ENCODE results near the gene DSCAM. TPM values are rescaled to one million over a fixed set of nuclear protein-coding genes. Genes with fewer than 3 reads are reported as not detected.

The DSCAM gene
- total RNA-seq, 1 donor from 2014 or later, result not detected

GRCh38 chr21:40512590-40512989 lies 334.4 kb downstream of the DSCAM start:
- DNase-seq (ENCODE audit: extremely low spot score in 2 of 2), result no peak
- TF ChIP-seq, protein P1, sequence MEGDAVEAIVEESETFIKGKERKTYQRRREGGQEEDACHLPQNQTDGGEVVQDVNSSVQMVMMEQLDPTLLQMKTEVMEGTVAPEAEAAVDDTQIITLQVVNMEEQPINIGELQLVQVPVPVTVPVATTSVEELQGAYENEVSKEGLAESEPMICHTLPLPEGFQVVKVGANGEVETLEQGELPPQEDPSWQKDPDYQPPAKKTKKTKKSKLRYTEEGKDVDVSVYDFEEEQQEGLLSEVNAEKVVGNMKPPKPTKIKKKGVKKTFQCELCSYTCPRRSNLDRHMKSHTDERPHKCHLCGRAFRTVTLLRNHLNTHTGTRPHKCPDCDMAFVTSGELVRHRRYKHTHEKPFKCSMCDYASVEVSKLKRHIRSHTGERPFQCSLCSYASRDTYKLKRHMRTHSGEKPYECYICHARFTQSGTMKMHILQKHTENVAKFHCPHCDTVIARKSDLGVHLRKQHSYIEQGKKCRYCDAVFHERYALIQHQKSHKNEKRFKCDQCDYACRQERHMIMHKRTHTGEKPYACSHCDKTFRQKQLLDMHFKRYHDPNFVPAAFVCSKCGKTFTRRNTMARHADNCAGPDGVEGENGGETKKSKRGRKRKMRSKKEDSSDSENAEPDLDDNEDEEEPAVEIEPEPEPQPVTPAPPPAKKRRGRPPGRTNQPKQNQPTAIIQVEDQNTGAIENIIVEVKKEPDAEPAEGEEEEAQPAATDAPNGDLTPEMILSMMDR (IDR thresholded peaks at IDR 0.05), result no peak
- TF ChIP-seq POLR2AphosphoS5 (IDR thresholded peaks at IDR 0.05; ENCODE audit: insufficient read depth in 1 of 2, low read depth in 1 of 2) (no peak), POLR2A (IDR thresholded peaks at IDR 0.05) (no peak)
- Histone ChIP-seq H3K36me3 (no peaks in the 10 kb centered on the region), H3K27me3 (no peaks in the 10 kb centered on the region), H3K27ac (no peak overlapping the region), H3K4me3 (no peak overlapping the region), H3K4me1 (no peaks in the 10 kb centered on the region), H3K9me3 (no peaks in the 10 kb centered on the region)
- intact Hi-C loops (cut with DNase I), result no loop called here

- intact Hi-C loops (cut with DNase I), result no loop called here
- H3K4me3 ChIP-seq, result no peak overlapping the region
- DNase-seq (ENCODE audit: extremely low spot score in 2 of 2), result no peak
- no peak overlapping the region for H3K27ac ChIP-seq
- no peaks in the 10 kb centered on the region for H3K36me3 ChIP-seq
- H3K9me3 ChIP-seq, result no peaks in the 10 kb centered on the region
- H3K27me3 ChIP-seq, result no peaks in the 10 kb centered on the region
- no peak for TF ChIP-seq POLR2AphosphoS5 (IDR thresholded peaks at IDR 0.05; ENCODE audit: insufficient read depth in 1 of 2, low read depth in 1 of 2)
- no peak for TF ChIP-seq POLR2A (IDR thresholded peaks at IDR 0.05)
- TF ChIP-seq, protein P1 (IDR thresholded peaks at IDR 0.05), result no peak
- H3K4me1 ChIP-seq, result no peaks in the 10 kb centered on the region
Observed at GRCh38 chr21:40507978-40508377, 339.0 kb downstream of the DSCAM start.

DNA sequence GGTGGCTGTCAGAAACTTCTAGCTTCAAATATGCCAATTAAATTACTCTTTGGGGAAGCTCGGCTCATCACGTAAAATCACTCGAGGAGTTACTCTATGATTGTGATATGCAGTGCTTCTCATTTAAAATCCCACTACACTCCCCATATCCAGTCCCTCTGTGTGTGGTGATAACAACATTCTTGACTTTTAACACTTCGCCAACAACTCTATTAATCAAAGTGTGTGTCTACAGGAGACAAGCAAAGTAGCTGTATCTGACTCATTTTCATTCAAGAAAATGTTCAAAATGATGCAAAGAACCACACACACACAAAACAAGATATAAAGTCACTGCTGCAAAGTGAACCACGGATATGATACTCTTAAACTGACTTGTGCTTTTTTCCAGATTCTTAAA lies 341.3 kb downstream of the DSCAM start:
- H3K4me1 ChIP-seq, result no peaks in the 10 kb centered on the region
- H3K9me3 ChIP-seq, result no peaks in the 10 kb centered on the region
- no peak for DNase-seq (ENCODE audit: extremely low spot score in 2 of 2)
- TF ChIP-seq POLR2AphosphoS5 (IDR thresholded peaks at IDR 0.05; ENCODE audit: insufficient read depth in 1 of 2, low read depth in 1 of 2) (no peak), POLR2A (IDR thresholded peaks at IDR 0.05) (no peak)
- TF ChIP-seq, protein P1 (IDR thresholded peaks at IDR 0.05), result no peak
- no peak overlapping the region for H3K4me3 ChIP-seq
- intact Hi-C loops (cut with DNase I), result no loop called here
- H3K36me3 ChIP-seq, result no peaks in the 10 kb centered on the region
- no peak overlapping the region for H3K27ac ChIP-seq
- no peaks in the 10 kb centered on the region for H3K27me3 ChIP-seq

- intact Hi-C loops (cut with DNase I), result no loop called here
- no peak overlapping the region for H3K4me3 ChIP-seq
- TF ChIP-seq, protein P1 (IDR thresholded peaks at IDR 0.05), result no peak
- no peak for TF ChIP-seq POLR2AphosphoS5 (IDR thresholded peaks at IDR 0.05; ENCODE audit: insufficient read depth in 1 of 2, low read depth in 1 of 2)
- no peak for TF ChIP-seq POLR2A (IDR thresholded peaks at IDR 0.05)
Observed at GRCh38 chr21:40505244-40505643, 341.7 kb downstream of the DSCAM start.

DNA sequence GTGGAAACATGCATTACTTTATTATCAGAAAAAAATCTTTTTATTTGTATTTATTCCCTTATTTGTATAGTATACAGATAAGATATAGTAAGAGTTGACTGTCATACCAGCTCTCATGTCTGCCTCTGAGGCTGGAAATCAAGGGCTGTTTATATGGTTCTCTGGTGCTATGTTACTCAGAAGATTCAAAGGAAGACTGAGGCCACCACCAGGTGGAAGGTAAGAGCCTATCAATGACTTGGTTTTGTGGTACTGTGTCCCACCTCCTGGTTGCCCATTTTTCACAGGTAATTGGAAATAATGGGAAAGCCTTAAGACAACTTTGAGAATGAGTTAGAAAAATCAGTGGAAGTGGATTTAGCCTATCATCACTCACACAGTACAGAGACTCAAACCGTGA lies 342.1 kb downstream of the DSCAM start:
- Histone ChIP-seq H3K4me1 (no peaks in the 10 kb centered on the region), H3K36me3 (no peaks in the 10 kb centered on the region), H3K27me3 (no peaks in the 10 kb centered on the region), H3K9me3 (no peaks in the 10 kb centered on the region), H3K4me3 (no peak overlapping the region), H3K27ac (no peak overlapping the region)
- TF ChIP-seq, protein P1 (IDR thresholded peaks at IDR 0.05), result no peak
- TF ChIP-seq POLR2A (IDR thresholded peaks at IDR 0.05) (no peak), POLR2AphosphoS5 (IDR thresholded peaks at IDR 0.05; ENCODE audit: insufficient read depth in 1 of 2, low read depth in 1 of 2) (no peak)
- intact Hi-C loops (cut with DNase I), result no loop called here
- DNase-seq (ENCODE audit: extremely low spot score in 2 of 2), result no peak

More at GRCh38 chr21:40505244-40505643, 341.7 kb downstream of the DSCAM start:
- Histone ChIP-seq H3K36me3 (no peaks in the 10 kb centered on the region), H3K4me1 (no peaks in the 10 kb centered on the region), H3K27me3 (no peaks in the 10 kb centered on the region), H3K27ac (no peak overlapping the region), H3K9me3 (no peaks in the 10 kb centered on the region)
- DNase-seq (ENCODE audit: extremely low spot score in 2 of 2), result no peak

Measured in vagina (tissue), 2 donors.